ENCODE results near the gene DNAJC15.

DNA sequence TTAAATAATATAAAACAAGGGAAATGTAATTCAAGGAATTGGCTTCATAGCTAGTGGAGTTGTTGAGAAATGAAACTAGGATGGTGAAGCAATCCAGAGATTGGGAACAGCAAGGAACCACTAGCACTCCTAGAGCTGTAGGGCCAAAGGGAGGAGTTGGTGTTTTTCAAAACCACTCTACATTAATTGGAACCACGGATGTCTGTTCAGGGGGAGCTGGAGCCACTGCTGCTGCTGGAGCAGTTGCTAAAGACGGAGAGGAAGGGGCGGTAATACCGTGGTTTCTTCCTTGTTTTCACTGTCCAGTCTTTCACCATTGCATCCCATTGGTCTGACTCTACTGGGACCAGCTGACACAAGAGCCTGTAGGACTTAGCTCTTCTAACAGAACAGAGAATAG is 8.5 kb downstream of the DNAJC15 start:
- TF ChIP-seq POLR2A (IDR thresholded peaks at IDR 0.05) = no peak
- TF ChIP-seq, protein P1, sequence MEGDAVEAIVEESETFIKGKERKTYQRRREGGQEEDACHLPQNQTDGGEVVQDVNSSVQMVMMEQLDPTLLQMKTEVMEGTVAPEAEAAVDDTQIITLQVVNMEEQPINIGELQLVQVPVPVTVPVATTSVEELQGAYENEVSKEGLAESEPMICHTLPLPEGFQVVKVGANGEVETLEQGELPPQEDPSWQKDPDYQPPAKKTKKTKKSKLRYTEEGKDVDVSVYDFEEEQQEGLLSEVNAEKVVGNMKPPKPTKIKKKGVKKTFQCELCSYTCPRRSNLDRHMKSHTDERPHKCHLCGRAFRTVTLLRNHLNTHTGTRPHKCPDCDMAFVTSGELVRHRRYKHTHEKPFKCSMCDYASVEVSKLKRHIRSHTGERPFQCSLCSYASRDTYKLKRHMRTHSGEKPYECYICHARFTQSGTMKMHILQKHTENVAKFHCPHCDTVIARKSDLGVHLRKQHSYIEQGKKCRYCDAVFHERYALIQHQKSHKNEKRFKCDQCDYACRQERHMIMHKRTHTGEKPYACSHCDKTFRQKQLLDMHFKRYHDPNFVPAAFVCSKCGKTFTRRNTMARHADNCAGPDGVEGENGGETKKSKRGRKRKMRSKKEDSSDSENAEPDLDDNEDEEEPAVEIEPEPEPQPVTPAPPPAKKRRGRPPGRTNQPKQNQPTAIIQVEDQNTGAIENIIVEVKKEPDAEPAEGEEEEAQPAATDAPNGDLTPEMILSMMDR (IDR thresholded peaks at IDR 0.05) = no peak
